ENCODE results near the gene CIT. TPM values are rescaled to one million over a fixed set of nuclear protein-coding genes. Genes with fewer than 3 reads are reported as not detected.

The CIT gene
- total RNA-seq, 2 experiments from 2014 or later: 1.3 to 1.9 TPM

GRCh38 chr12:119727600-119728443 lies 149.3 kb downstream of the CIT start:
- Mint-ChIP-seq H3K27me3 (no peaks in the 10 kb centered on the region), H3K9me3 (no peaks in the 10 kb centered on the region), H3K4me1 (ENCODE audit: low read depth) (no peaks in the 10 kb centered on the region), H3K27ac (no peak overlapping the region), H3K36me3 (ENCODE audit: low read depth) (no peaks in the 10 kb centered on the region), H3K4me3 (no peak overlapping the region)
- intact Hi-C loops (cut with DNase I, micrococcal nuclease): no loop called here
- ATAC-seq (ENCODE audit: poor library complexity): no peak
- no peaks in the 10 kb centered on the region for H3K9me3 ChIP-seq (ENCODE audit: control insufficient read depth in 1 of 2, insufficient read depth in 1 of 2, low read length in 2 of 2)
- DNase-seq: no peak
- H3K36me3 ChIP-seq (ENCODE audit: insufficient read depth, low read length): no peaks in the 10 kb centered on the region
- TF ChIP-seq CTCF (IDR thresholded peaks at IDR 0.05): no peak
- H3K4me1 ChIP-seq (ENCODE audit: insufficient read depth, low read length): no peaks in the 10 kb centered on the region
- H3K4me3 ChIP-seq (ENCODE audit: low read length): no peak overlapping the region
- ChIA-PET POLR2A (no interaction called here), CTCF (interaction anchor here (1.3 kb wide), 1 partner anchor 79 kb away, joined by 3 read pairs; no protein-coding TSS in a partner anchor)
- H3K27me3 ChIP-seq (ENCODE audit: control insufficient read depth in 1 of 2, insufficient read depth in 2 of 2, low read length in 2 of 2): no peaks in the 10 kb centered on the region
- no peak overlapping the region for H3K27ac ChIP-seq (ENCODE audit: low read depth in 1 of 2, low read length in 2 of 2)

GRCh38 chr12:119725523-119725922 lies 151.6 kb downstream of the CIT start:
- Histone ChIP-seq H3K4me3 (ENCODE audit: low read length) (no peak overlapping the region), H3K4me1 (ENCODE audit: insufficient read depth, low read length) (no peaks in the 10 kb centered on the region), H3K36me3 (ENCODE audit: insufficient read depth, low read length) (no peaks in the 10 kb centered on the region), H3K27ac (ENCODE audit: low read depth in 1 of 2, low read length in 2 of 2) (no peak overlapping the region), H3K27me3 (ENCODE audit: control insufficient read depth in 1 of 2, insufficient read depth in 2 of 2, low read length in 2 of 2) (no peaks in the 10 kb centered on the region), H3K9me3 (ENCODE audit: control insufficient read depth in 1 of 2, insufficient read depth in 1 of 2, low read length in 2 of 2) (no peaks in the 10 kb centered on the region)
- no peaks in the 10 kb centered on the region for H3K27me3 Mint-ChIP-seq
- no peaks in the 10 kb centered on the region for H3K9me3 Mint-ChIP-seq
- ChIA-PET POLR2A (no interaction called here), CTCF (no interaction called here)
- intact Hi-C loops (cut with DNase I, micrococcal nuclease): no loop called here
- no peak overlapping the region for H3K27ac Mint-ChIP-seq
- no peak for TF ChIP-seq CTCF (IDR thresholded peaks at IDR 0.05)
- H3K4me1 Mint-ChIP-seq (ENCODE audit: low read depth): no peaks in the 10 kb centered on the region
- ATAC-seq (ENCODE audit: poor library complexity): no peak
- DNase-seq: no peak
- no peaks in the 10 kb centered on the region for H3K36me3 Mint-ChIP-seq (ENCODE audit: low read depth)
- H3K4me3 Mint-ChIP-seq: no peak overlapping the region

GRCh38 chr12:119721306-119721705 lies 155.8 kb downstream of the CIT start:
- Histone ChIP-seq H3K4me1 (ENCODE audit: insufficient read depth, low read length) (no peaks in the 10 kb centered on the region), H3K27ac (ENCODE audit: low read depth in 1 of 2, low read length in 2 of 2) (no peak overlapping the region), H3K27me3 (ENCODE audit: control insufficient read depth in 1 of 2, insufficient read depth in 2 of 2, low read length in 2 of 2) (no peaks in the 10 kb centered on the region), H3K4me3 (ENCODE audit: low read length) (no peak overlapping the region), H3K9me3 (ENCODE audit: control insufficient read depth in 1 of 2, insufficient read depth in 1 of 2, low read length in 2 of 2) (no peaks in the 10 kb centered on the region), H3K36me3 (ENCODE audit: insufficient read depth, low read length) (no peaks in the 10 kb centered on the region)
- no peak overlapping the region for H3K4me3 Mint-ChIP-seq
- H3K27me3 Mint-ChIP-seq: no peaks in the 10 kb centered on the region
- intact Hi-C loops (cut with DNase I, micrococcal nuclease): no loop called here
- POLR2A ChIA-PET: no interaction called here
- no peak overlapping the region for H3K27ac Mint-ChIP-seq
- DNase-seq (no peak), ATAC-seq (ENCODE audit: poor library complexity) (no peak)
- H3K4me1 Mint-ChIP-seq (ENCODE audit: low read depth): no peaks in the 10 kb centered on the region
- H3K36me3 Mint-ChIP-seq (ENCODE audit: low read depth): no peaks in the 10 kb centered on the region
- no peaks in the 10 kb centered on the region for H3K9me3 Mint-ChIP-seq
- TF ChIP-seq CTCF (IDR thresholded peaks at IDR 0.05): no peak
- CTCF ChIA-PET: no interaction called here

Measured in CD4-positive, alpha-beta T cell (primary cell).